K562 (cell line): Measurements from ENCODE around the gene CCDC124. TPM values are rescaled to one million over a fixed set of nuclear protein-coding genes. Genes with fewer than 3 reads are reported as not detected.

Experiments
- ATAC-seq: fragments of 200-7000 bp; cut with Tn5 transposase; 3 replicates; pipeline ENCODE4 v1.9.1; 2020; ENCODE audit warnings: moderate library complexity
- BruUV-seq: library from RNA; stranded (reverse); fragments of 400-500 nt; replicated peaks from 2 replicates; lab custom pipeline; 2021; lab: Mats Ljungman, UMichigan
- CTCF ChIA-PET: fragments of 300-600 bp; formaldehyde crosslinking; extraction: SDS; loops from one replicate; lab custom pipeline; 2021; ENCODE audit warnings: low intra/inter-chr PET ratio; lab: Yijun Ruan, JAX
- POLR2A ChIA-PET: fragments of 300-600, 350-650 bp; sonication (Branson Sonifier 250); formaldehyde crosslinking; extraction: SDS; loops from one replicate; lab custom pipeline; 2021; ENCODE audit warnings: antibody characterized with exemption, inconsistent platforms; lab: Yijun Ruan, JAX
- DNase-seq, 4 experiments: peaks; one replicate each; pipeline versions ENCODE4 v3.0.0 to v3.0.0-alpha.2; 2011 to 2018; ENCODE audit warnings: low spot score in 3 of 4, mixed read lengths in 3 of 4; ENCODE audit errors: extremely low read depth in 1 of 4
- FAIRE-seq: peaks from 2 replicates; lab custom pipeline; 2011; peaks lifted over from hg19 to GRCh38; lab: Jason Lieb, UNC
- H2AFZ ChIP-seq: 2 replicates; pipeline ENCODE4 v1.6.0; 2011; ENCODE audit warnings: low read depth, low read length, control low read depth, inconsistent platforms
- H3K27ac ChIP-seq: fragments of 200-600 bp; 3 replicates; pipeline ENCODE4 v1.8.0; 2011; ENCODE audit warnings: low read depth, mild to moderate bottlenecking, control low read depth, inconsistent platforms, low read length, moderate library complexity, mixed read lengths; ENCODE audit errors: extremely low read depth
- H3K27me3 ChIP-seq, 2 experiments: fragments of 300-600 bp in 1 of 2; 2 replicates in 1 of 2; 3 replicates in 1 of 2; pipeline versions ENCODE4 v1.6.0 to v1.8.0; 2011; ENCODE audit warnings: inconsistent platforms in 2 of 2, low read length in 2 of 2, mild to moderate bottlenecking in 1 of 2, mixed read lengths in 1 of 2, moderate library complexity in 1 of 2; ENCODE audit not compliant: control insufficient read depth in 2 of 2, insufficient read depth in 2 of 2
- H3K36me3 ChIP-seq: fragments of 300-600 bp; 3 replicates; pipeline ENCODE4 v1.8.0; 2011; ENCODE audit warnings: mild to moderate bottlenecking, low read length, inconsistent platforms; ENCODE audit not compliant: control insufficient read depth, insufficient read depth
- H3K4me1 ChIP-seq, 2 experiments: fragments of 200-600 bp in 1 of 2; replicated peaks in 1 of 2; 2 replicates in 1 of 2; 3 replicates in 1 of 2; pipeline versions ENCODE4 v1.5.1 to v1.8.0; 2011; ENCODE audit warnings: inconsistent platforms in 2 of 2, low read length in 2 of 2, mild to moderate bottlenecking in 1 of 2, mixed read lengths in 1 of 2, moderate library complexity in 1 of 2; ENCODE audit not compliant: control insufficient read depth in 2 of 2, insufficient read depth in 2 of 2
- H3K4me2 ChIP-seq: 2 replicates; pipeline ENCODE4 v1.6.1; 2011; ENCODE audit warnings: low read length, control low read depth, inconsistent platforms, mixed read lengths; ENCODE audit not compliant: insufficient read depth
- H3K4me3 ChIP-seq: fragments of 200-600 bp; sonication (generic), shearing (Covaris generic); 2 replicates; pipeline ENCODE4 v1.5.1; 2016; ENCODE audit warnings: control low read depth, inconsistent platforms
- H3K79me2 ChIP-seq: fragments of 200-600 bp; 3 replicates; pipeline ENCODE4 v1.8.0; 2011; ENCODE audit warnings: low read length, inconsistent platforms; ENCODE audit not compliant: control insufficient read depth, insufficient read depth
- H3K9ac ChIP-seq, 2 experiments: 2 replicates each; pipeline versions ENCODE4 v1.6.0 to v1.6.1; 2011; ENCODE audit warnings: low read depth in 2 of 2, low read length in 2 of 2, control low read depth in 1 of 2, inconsistent platforms in 1 of 2, mild to moderate bottlenecking in 1 of 2, mixed read lengths in 1 of 2; ENCODE audit not compliant: insufficient read depth in 1 of 2
- H3K9me1 ChIP-seq: one replicate; pipeline ENCODE4 v1.6.0; 2011; ENCODE audit warnings: inconsistent platforms, mild to moderate bottlenecking, low read length, moderate library complexity; ENCODE audit not compliant: control insufficient read depth, insufficient read depth
- H3K9me3 ChIP-seq: replicated peaks from 2 replicates; pipeline ENCODE4 v1.5.1; 2011; ENCODE audit warnings: low read depth, low read length, inconsistent platforms; ENCODE audit not compliant: control insufficient read depth, insufficient read depth
- H4K20me1 ChIP-seq: replicated peaks from 2 replicates; pipeline ENCODE4 v1.6.1; 2011; ENCODE audit warnings: low read length, inconsistent platforms, mixed read lengths; ENCODE audit not compliant: control insufficient read depth, insufficient read depth
- BHLHE40 ChIP-seq: IDR thresholded peaks from 2 replicates; pipeline ENCODE4 v1.6.1; 2011; ENCODE audit warnings: low read length, improper control_type of control experiment
- BMI1 ChIP-seq: fragments of 150-350 bp; IDR thresholded peaks from 2 replicates; pipeline ENCODE4 v1.6.1; 2014; ENCODE audit warnings: low read length
- BRF1 ChIP-seq: IDR thresholded peaks from 3 replicates; pipeline ENCODE4 v1.6.1; 2011; ENCODE audit warnings: borderline replicate concordance, mild to moderate bottlenecking; ENCODE audit not compliant: insufficient read length; ENCODE audit errors: extremely low read depth
- ESRRA ChIP-seq: fragments of 450-650 bp; IDR thresholded peaks from 2 replicates; pipeline ENCODE4 v1.6.1; 2014; ENCODE audit warnings: low read depth, mild to moderate bottlenecking, moderate library complexity, borderline replicate concordance
- ETV1 ChIP-seq: fragments of 450-650 bp; conservative IDR thresholded peaks from 2 replicates; pipeline ENCODE4 v1.6.1; 2016; ENCODE audit warnings: missing genetic modification characterization, control low read depth, low read depth, missing compliant biosample characterization
- FOXJ2 ChIP-seq: fragments of 200-800 bp; sonication (Bioruptor generic); IDR thresholded peaks from 2 replicates; pipeline ENCODE4 v1.6.1; 2016; ENCODE audit warnings: missing genetic modification characterization, missing compliant biosample characterization
- NCOA1 ChIP-seq: fragments of 450-650 bp; IDR thresholded peaks from 2 replicates; pipeline ENCODE4 v1.6.1; 2016; ENCODE audit warnings: low read depth
- NRF1 ChIP-seq, 2 experiments: fragments of 450-650 bp; IDR thresholded peaks in 1 of 2; conservative IDR thresholded peaks in 1 of 2; 2 replicates each; pipeline ENCODE4 v1.6.1; 2014; ENCODE audit warnings: mild to moderate bottlenecking in 2 of 2
- PHB2 ChIP-seq: fragments of 450-650 bp; IDR thresholded peaks from 2 replicates; pipeline ENCODE4 v1.6.1; 2017; ENCODE audit warnings: low read depth
- PRPF4 ChIP-seq: fragments of 200-400 bp; formaldehyde crosslinking; IDR thresholded peaks from one replicate; pipeline ENCODE4 v1.6.1; 2017; ENCODE audit warnings: low read length, low read depth, mild to moderate bottlenecking; ENCODE audit not compliant: insufficient read depth, poor library complexity, severe bottlenecking
- RB1 ChIP-seq: fragments of 450-650 bp; IDR thresholded peaks from 2 replicates; pipeline ENCODE4 v1.6.1; 2017; ENCODE audit warnings: low read depth, mild to moderate bottlenecking
- RBM22 ChIP-seq: fragments of 200-400 bp; formaldehyde crosslinking; IDR thresholded peaks from 2 replicates; pipeline ENCODE4 v1.6.1; 2018; ENCODE audit warnings: low read length, low read depth; ENCODE audit not compliant: poor library complexity, severe bottlenecking
- RCOR1 ChIP-seq, 2 experiments: IDR thresholded peaks; 2 replicates each; pipeline ENCODE4 v1.6.1; 2012; ENCODE audit warnings: low read depth in 2 of 2, low read length in 2 of 2, borderline replicate concordance in 1 of 2, improper control_type of control experiment in 1 of 2
- RUNX1 ChIP-seq: sonication (generic); IDR thresholded peaks from 2 replicates; pipeline ENCODE4 v1.6.1; 2016; ENCODE audit warnings: antibody characterized with exemption, low read depth
- THRAP3 ChIP-seq: fragments of 450-650 bp; IDR thresholded peaks from 2 replicates; pipeline ENCODE4 v1.6.1; 2016; ENCODE audit warnings: mild to moderate bottlenecking, inconsistent platforms, borderline replicate concordance
- ZFP30 ChIP-seq: fragments of 250-450 bp; sonication (Bioruptor Pico); IDR thresholded peaks from 2 replicates; pipeline ENCODE4 v1.8.0; 2022; ENCODE audit warnings: moderate library complexity, mild to moderate bottlenecking, inconsistent platforms, borderline replicate concordance
- ZNF217 ChIP-seq: sonication (generic); formaldehyde crosslinking; IDR thresholded peaks from 2 replicates; pipeline ENCODE4 v1.8.0; 2022; ENCODE audit warnings: mild to moderate bottlenecking, missing genetic modification reagents
- ZNF668 ChIP-seq: fragments of 250-450 bp; sonication (Bioruptor Pico); IDR thresholded peaks from 2 replicates; pipeline ENCODE4 v1.8.0; 2022; ENCODE audit warnings: mild to moderate bottlenecking, inconsistent platforms
- ZSCAN29 ChIP-seq: fragments of 450-650 bp; IDR thresholded peaks from 2 replicates; pipeline ENCODE4 v1.6.1; 2017
- WGBS: fragments of 100-300 bp; shearing (Covaris generic); methylation state at CpG from one replicate; pipeline ENCODE4 v1.1.6; 2016; ENCODE audit warnings: low coverage, mixed read lengths; ENCODE audit not compliant: insufficient coverage; ENCODE audit errors: missing lambda C conversion rate; 5-methylcytosine and 5-hydroxymethylcytosine counted together
- in situ Hi-C: fragments of 300-500 bp; cut with MboI; formaldehyde crosslinking; loops from 4 replicates; pipeline ENCODE4 v1.15.0; 2018; ENCODE audit warnings: inconsistent platforms, mixed read lengths
- intact Hi-C: fragments of 100-400 bp; cut with micrococcal nuclease; formaldehyde crosslinking; loops from 2 replicates; pipeline ENCODE4 v1.14.2; 2022
- polyA plus RNA-seq, 8 experiments: library from polyadenylated mRNA; depleted of rRNA in 4 of 8; stranded (reverse) in 5 of 8; unstranded in 3 of 8; fragments of >200 nt; fragmentation: Nextera tagmentation in 2 of 8; fragmentation: Illumina TruSeq in 1 of 8; extraction: Ambion mirVana in 2 of 8; extraction: Trizol in 1 of 8; gene quantifications; 2 replicates each; pipeline versions ENCODE4 v1.2.1 to v1.2.3, GENCODE V29; 2011 to 2014; ENCODE audit warnings: inconsistent platforms in 1 of 8, missing spikeins in 1 of 8
- total RNA-seq, 7 experiments: library from RNA; depleted of rRNA in 6 of 7; stranded (reverse); fragments of >200 nt in 6 of 7; fragmentation: Illumina TruSeq in 2 of 7; extraction: Trizol in 2 of 7; gene quantifications; 2 replicates each; pipeline versions ENCODE4 v1.2.1 to v1.2.3, GENCODE V29; 2011 to 2021; ENCODE audit warnings: low replicate concordance in 1 of 7
- TF ChIP-seq, protein P1 (sequence below), 2 experiments: fragments of 450-650 bp in 1 of 2; sonication (generic) in 1 of 2; formaldehyde crosslinking in 1 of 2; IDR thresholded peaks in 1 of 2; conservative IDR thresholded peaks in 1 of 2; 2 replicates each; pipeline versions ENCODE4 v1.6.1 to v1.8.1; 2016 to 2023; ENCODE audit warnings: mild to moderate bottlenecking in 2 of 2, moderate library complexity in 2 of 2, inconsistent platforms in 1 of 2, missing genetic modification reagents in 1 of 2

Gene CCDC124
- total and polyA plus RNA-seq, 9 of the 15 experiments (the other 6 are each of a cell fraction or from before 2014, with no cell fraction given): 5.8 to 234 (median 40.1) TPM

DNA sequence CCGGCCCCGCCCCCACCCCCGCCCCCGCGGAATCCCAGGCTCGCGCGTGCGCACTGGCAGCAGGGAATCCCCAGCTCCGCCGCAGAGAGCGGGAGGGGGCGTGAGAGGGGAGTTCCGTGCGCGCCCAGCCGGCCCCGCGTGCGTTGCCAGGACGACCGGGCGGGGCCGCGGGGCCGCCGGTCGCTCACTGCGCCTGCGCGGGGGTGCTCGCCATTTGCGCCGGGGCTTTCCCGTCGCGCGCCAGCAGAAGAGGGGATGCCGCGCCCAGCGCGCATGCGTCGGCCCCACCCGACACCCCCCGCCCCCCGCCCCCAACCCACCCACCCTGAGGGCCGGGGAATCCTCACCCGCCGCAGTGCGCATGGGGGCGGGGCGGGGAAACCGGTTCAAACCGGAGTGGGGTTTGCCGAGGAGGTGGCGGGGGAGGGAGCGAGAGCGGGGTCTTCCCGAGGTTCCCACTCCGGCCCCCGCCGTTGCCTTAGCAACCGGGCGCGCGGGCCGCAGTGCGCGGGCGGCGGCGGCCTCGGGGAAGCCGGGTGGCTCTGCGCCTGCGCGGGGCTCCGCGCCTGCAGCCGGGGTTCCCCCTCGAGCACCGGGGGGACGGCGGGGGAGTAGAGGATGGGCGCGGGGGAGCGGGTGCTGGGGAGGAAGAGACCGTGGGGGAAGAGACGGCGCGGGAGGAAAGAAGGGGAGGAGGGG, 15.1 kb downstream of the CCDC124 start:
- in situ Hi-C loops: loop anchor here (10.0 kb wide), 1 partner anchor 47 kb away; no protein-coding TSS in a partner anchor
- no TSS peak for BruUV-seq
- POLR2A ChIA-PET: interaction anchor here (0.8 to 1.2 kb wide), 2 partner anchors 16 to 89 kb away, joined by 3 read pairs; partner anchors contain the start of genes CCDC124 and RPL18A
- intact Hi-C loops: loop anchor here (2.0 to 10.0 kb wide), 2 partner anchors 49 to 207 kb away; partner anchors contain the start of gene PIK3R2
- Histone ChIP-seq H3K4me3 (peak overlapping the region; percentile 51), H2AFZ (0 out of 2 replicates have a peak overlapping the region, but pooled peaks have one; percentile 29), H3K4me1 (peaks cover 58 to 80% of the 10 kb centered on the region in 2 experiments), H3K27ac (peak overlapping the region; percentile 31; the same call in 1 of the 3 replicates), H3K9ac (0 out of 4 replicates have a peak overlapping the region, but pooled peaks of 1 of the 2 experiments have one; percentile 55), H3K36me3 (peaks cover 14% of the 10 kb centered on the region; the same call in 2 of the 3 replicates), H4K20me1 (no peaks in the 10 kb centered on the region), H3K79me2 (no peaks in the 10 kb centered on the region), H3K27me3 (no peaks in the 10 kb centered on the region), H3K9me3 (no peaks in the 10 kb centered on the region), H3K4me2 (peak overlapping the region; percentile 86; the same call in 1 of the 2 replicates), H3K9me1 (no peaks in the 10 kb centered on the region)
- CTCF ChIA-PET: interaction anchor here (2.8 kb wide), 1 partner anchor 49 kb away, joined by 26 read pairs; no protein-coding TSS in a partner anchor
- peak; percentile 58 for FAIRE-seq
- 0% methylated on average over 5 of the region's 92 CpGs for WGBS
- ATAC-seq: peak; percentile 68
- DNase-seq: peak; percentile 96 to 99 (median 96)
- TF ChIP-seq ZSCAN29 (no peak), BHLHE40 (peak; percentile 24; the same call in 1 of the 2 replicates), PHB2 (no peak), BMI1 (peak; percentile 87), THRAP3 (no peak), ETV1 (tag) (no peak), RUNX1 (no peak), RBM22 (peak; percentile 91), NRF1 (conservative IDR thresholded peaks at IDR 0.05 in 1 of 2, IDR thresholded peaks at IDR 0.05 in 1 of 2) (peak; percentile 91), ESRRA (no peak), PRPF4 (no peak), ZFP30 (no peak), RB1 (peak; percentile 80), BRF1 (no peak), RCOR1 (IDR thresholded peaks at IDR 0.05; ENCODE audit: borderline replicate concordance in 1 of 2, low read depth in 2 of 2, low read length in 2 of 2) (0 out of 4 replicates have a peak, but pooled peaks of 1 of the 2 experiments have one; percentile 33), FOXJ2 (tag) (peak; percentile 66; the same call in 1 of the 2 replicates), ZNF217 (CRISPR knock-in tag) (no peak), ZNF668 (CRISPR knock-in tag) (no peak), NCOA1 (no peak)
- TF ChIP-seq, protein P1, sequence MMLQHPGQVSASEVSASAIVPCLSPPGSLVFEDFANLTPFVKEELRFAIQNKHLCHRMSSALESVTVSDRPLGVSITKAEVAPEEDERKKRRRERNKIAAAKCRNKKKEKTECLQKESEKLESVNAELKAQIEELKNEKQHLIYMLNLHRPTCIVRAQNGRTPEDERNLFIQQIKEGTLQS (IDR thresholded peaks at IDR 0.05): no peak
- TF ChIP-seq, protein P1 (CRISPR knock-in tag; conservative IDR thresholded peaks at IDR 0.05): no peak
